Smooth muscle cell (in vitro differentiated cells): Measurements from ENCODE around the gene CDK5RAP2. TPM values are rescaled to one million over a fixed set of nuclear protein-coding genes. Genes with fewer than 3 reads are reported as not detected.

Source experiments
- DNase-seq: peaks from one replicate; lab custom pipeline; 2025; ENCODE audit not compliant: unreplicated experiment; lab: John Stamatoyannopoulos, UW
- H2AFZ ChIP-seq: fragments of 200-600 bp; sonication (generic); 2 replicates; pipeline ENCODE4 v1.6.0; 2016; ENCODE audit warnings: antibody characterized with exemption, low read depth, mild to moderate bottlenecking
- H3F3A ChIP-seq: fragments of 200-600 bp; sonication (generic); 2 replicates; pipeline ENCODE4 v1.6.0; 2017; ENCODE audit warnings: antibody characterized with exemption, low read depth
- H3K27ac ChIP-seq: fragments of 200-600 bp; sonication (generic); 2 replicates; pipeline ENCODE4 v1.5.1; 2016; ENCODE audit warnings: low read depth, mild to moderate bottlenecking
- H3K27me3 ChIP-seq: fragments of 200-600 bp; sonication (generic); 2 replicates; pipeline ENCODE4 v1.6.1; 2016; ENCODE audit warnings: low read depth, mild to moderate bottlenecking
- H3K36me3 ChIP-seq: fragments of 200-600 bp; sonication (generic); 2 replicates; pipeline ENCODE4 v1.5.1; 2016; ENCODE audit warnings: low read depth
- H3K4me1 ChIP-seq: fragments of 200-600 bp; sonication (generic); 2 replicates; pipeline ENCODE4 v1.5.1; 2016; ENCODE audit warnings: low read depth
- H3K4me2 ChIP-seq: fragments of 200-600 bp; sonication (generic); 2 replicates; pipeline ENCODE4 v1.6.0; 2016; ENCODE audit warnings: mild to moderate bottlenecking
- H3K4me3 ChIP-seq: fragments of 200-600 bp; sonication (generic); 2 replicates; pipeline ENCODE4 v1.5.1; 2016; ENCODE audit warnings: mild to moderate bottlenecking
- H3K79me2 ChIP-seq: fragments of 200-600 bp; sonication (generic); 2 replicates; pipeline ENCODE4 v1.6.0; 2016; ENCODE audit warnings: low read depth, mild to moderate bottlenecking
- H3K9ac ChIP-seq: fragments of 200-600 bp; sonication (generic); 2 replicates; pipeline ENCODE4 v1.6.0; 2016; ENCODE audit warnings: low read depth
- H3K9me3 ChIP-seq: fragments of 200-600 bp; sonication (generic); replicated peaks from 2 replicates; pipeline ENCODE4 v1.5.1; 2016; ENCODE audit warnings: low read depth
- H4K20me1 ChIP-seq: fragments of 200-600 bp; sonication (generic); 2 replicates; pipeline ENCODE4 v1.6.0; 2016; ENCODE audit warnings: low read depth
- WGBS: methylation state at CpG from one replicate; pipeline ENCODE4 v1.1.7; 2016; ENCODE audit warnings: low lambda C conversion rate; 5-methylcytosine and 5-hydroxymethylcytosine counted together
- polyA plus RNA-seq: library from polyadenylated mRNA; unstranded; fragments of >200 nt; fragmentation: Nextera tagmentation; extraction: Ambion mirVana; gene quantifications from 2 replicates; pipeline ENCODE4 v1.2.1, GENCODE V29; 2016
- total RNA-seq: library from RNA; depleted of rRNA; stranded (reverse); fragments of >200 nt; gene quantifications from 2 replicates; pipeline ENCODE4 v1.2.3, GENCODE V29; 2014
- TF ChIP-seq, protein P1 (sequence below): fragments of 200-600 bp; sonication (generic); IDR thresholded peaks from 2 replicates; pipeline ENCODE4 v1.5.1; 2017; ENCODE audit warnings: borderline replicate concordance, mild to moderate bottlenecking, antibody characterized with exemption; ENCODE audit not compliant: insufficient read depth, poor library complexity, severe bottlenecking

Gene CDK5RAP2
- total and polyA plus RNA-seq, 2 experiments from 2014 or later = 33.7 to 38.3 TPM

- Histone ChIP-seq H4K20me1 (no peaks in the 10 kb centered on the region), H3K27me3 (no peaks in the 10 kb centered on the region), H3K79me2 (no peaks in the 10 kb centered on the region), H3K4me2 (no peak overlapping the region), H3F3A (peaks cover 13% of the 10 kb centered on the region), H3K36me3 (no peaks in the 10 kb centered on the region), H2AFZ (no peak overlapping the region), H3K9me3 (no peaks in the 10 kb centered on the region), H3K9ac (no peak overlapping the region), H3K4me3 (no peak overlapping the region), H3K4me1 (peaks cover 23% of the 10 kb centered on the region), H3K27ac (no peak overlapping the region)
- TF ChIP-seq, protein P1, sequence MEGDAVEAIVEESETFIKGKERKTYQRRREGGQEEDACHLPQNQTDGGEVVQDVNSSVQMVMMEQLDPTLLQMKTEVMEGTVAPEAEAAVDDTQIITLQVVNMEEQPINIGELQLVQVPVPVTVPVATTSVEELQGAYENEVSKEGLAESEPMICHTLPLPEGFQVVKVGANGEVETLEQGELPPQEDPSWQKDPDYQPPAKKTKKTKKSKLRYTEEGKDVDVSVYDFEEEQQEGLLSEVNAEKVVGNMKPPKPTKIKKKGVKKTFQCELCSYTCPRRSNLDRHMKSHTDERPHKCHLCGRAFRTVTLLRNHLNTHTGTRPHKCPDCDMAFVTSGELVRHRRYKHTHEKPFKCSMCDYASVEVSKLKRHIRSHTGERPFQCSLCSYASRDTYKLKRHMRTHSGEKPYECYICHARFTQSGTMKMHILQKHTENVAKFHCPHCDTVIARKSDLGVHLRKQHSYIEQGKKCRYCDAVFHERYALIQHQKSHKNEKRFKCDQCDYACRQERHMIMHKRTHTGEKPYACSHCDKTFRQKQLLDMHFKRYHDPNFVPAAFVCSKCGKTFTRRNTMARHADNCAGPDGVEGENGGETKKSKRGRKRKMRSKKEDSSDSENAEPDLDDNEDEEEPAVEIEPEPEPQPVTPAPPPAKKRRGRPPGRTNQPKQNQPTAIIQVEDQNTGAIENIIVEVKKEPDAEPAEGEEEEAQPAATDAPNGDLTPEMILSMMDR = no peak
- WGBS = 83% methylated on average over 19 of the region's 19 CpGs
- no peak for DNase-seq
Measured at GRCh38 chr9:120416781-120417427, 163.1 kb downstream of the CDK5RAP2 start.

GRCh38 chr9:120413121-120414048 lies 166.6 kb downstream of the CDK5RAP2 start:
- Histone ChIP-seq H3K79me2 (no peaks in the 10 kb centered on the region), H3K9me3 (no peaks in the 10 kb centered on the region), H3K9ac (peak overlapping the region; percentile 1), H2AFZ (no peak overlapping the region), H3K27ac (peak overlapping the region; percentile 88), H3K27me3 (no peaks in the 10 kb centered on the region), H3K4me2 (peak overlapping the region; percentile 18), H3K36me3 (no peaks in the 10 kb centered on the region), H3K4me1 (peaks cover 27% of the 10 kb centered on the region), H4K20me1 (no peaks in the 10 kb centered on the region), H3F3A (peaks cover 19% of the 10 kb centered on the region), H3K4me3 (no peak overlapping the region)
- TF ChIP-seq, protein P1 = no peak
- 73% methylated on average over 13 of the region's 15 CpGs for WGBS
- no peak for DNase-seq

- no peak for DNase-seq
- WGBS = 50% methylated on average over 4 of the region's 4 CpGs
- Histone ChIP-seq H3K4me3 (no peak overlapping the region), H3K9me3 (no peaks in the 10 kb centered on the region), H3K4me1 (peaks cover 27% of the 10 kb centered on the region), H3K27me3 (no peaks in the 10 kb centered on the region), H3K27ac (peak overlapping the region; percentile 88), H4K20me1 (no peaks in the 10 kb centered on the region), H2AFZ (no peak overlapping the region), H3F3A (peaks cover 19% of the 10 kb centered on the region), H3K36me3 (no peaks in the 10 kb centered on the region), H3K4me2 (peak overlapping the region; percentile 61), H3K79me2 (no peaks in the 10 kb centered on the region), H3K9ac (peak overlapping the region; percentile 62)
- TF ChIP-seq, protein P1 = no peak
Measured at GRCh38 chr9:120412425-120412951, 167.5 kb downstream of the CDK5RAP2 start.
